Neural cell (in vitro differentiated cells): ENCODE results near the gene MGAT4B.

ENCODE experiments used
- CTCF ChIP-seq: fragments of 450-650 bp; IDR thresholded peaks from 2 replicates; pipeline ENCODE4 v1.5.1; 2014; ENCODE audit warnings: antibody characterized with exemption, mild to moderate bottlenecking, moderate library complexity; ENCODE audit not compliant: poor library complexity, severe bottlenecking
- POLR2AphosphoS5 ChIP-seq: IDR thresholded peaks from 2 replicates; pipeline ENCODE4 v1.6.1; 2012
- REST ChIP-seq: IDR thresholded peaks from 2 replicates; pipeline ENCODE4 v1.6.1; 2012; ENCODE audit warnings: borderline replicate concordance
- TAF1 ChIP-seq: IDR thresholded peaks from 2 replicates; pipeline ENCODE4 v1.6.1; 2012; ENCODE audit warnings: low read depth

- TF ChIP-seq CTCF = no peak
- no peak for TF ChIP-seq REST
- TF ChIP-seq POLR2AphosphoS5 = no peak
- no peak for TF ChIP-seq TAF1
These were observed 34.1 kb upstream of the MGAT4B start for GRCh38 chr5:179840766-179841165.
